ENCODE data around the gene DIPK2A.

The DIPK2A gene, protein sequence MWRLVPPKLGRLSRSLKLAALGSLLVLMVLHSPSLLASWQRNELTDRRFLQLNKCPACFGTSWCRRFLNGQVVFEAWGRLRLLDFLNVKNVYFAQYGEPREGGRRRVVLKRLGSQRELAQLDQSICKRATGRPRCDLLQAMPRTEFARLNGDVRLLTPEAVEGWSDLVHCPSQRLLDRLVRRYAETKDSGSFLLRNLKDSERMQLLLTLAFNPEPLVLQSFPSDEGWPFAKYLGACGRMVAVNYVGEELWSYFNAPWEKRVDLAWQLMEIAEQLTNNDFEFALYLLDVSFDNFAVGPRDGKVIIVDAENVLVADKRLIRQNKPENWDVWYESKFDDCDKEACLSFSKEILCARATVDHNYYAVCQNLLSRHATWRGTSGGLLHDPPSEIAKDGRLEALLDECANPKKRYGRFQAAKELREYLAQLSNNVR

DNA sequence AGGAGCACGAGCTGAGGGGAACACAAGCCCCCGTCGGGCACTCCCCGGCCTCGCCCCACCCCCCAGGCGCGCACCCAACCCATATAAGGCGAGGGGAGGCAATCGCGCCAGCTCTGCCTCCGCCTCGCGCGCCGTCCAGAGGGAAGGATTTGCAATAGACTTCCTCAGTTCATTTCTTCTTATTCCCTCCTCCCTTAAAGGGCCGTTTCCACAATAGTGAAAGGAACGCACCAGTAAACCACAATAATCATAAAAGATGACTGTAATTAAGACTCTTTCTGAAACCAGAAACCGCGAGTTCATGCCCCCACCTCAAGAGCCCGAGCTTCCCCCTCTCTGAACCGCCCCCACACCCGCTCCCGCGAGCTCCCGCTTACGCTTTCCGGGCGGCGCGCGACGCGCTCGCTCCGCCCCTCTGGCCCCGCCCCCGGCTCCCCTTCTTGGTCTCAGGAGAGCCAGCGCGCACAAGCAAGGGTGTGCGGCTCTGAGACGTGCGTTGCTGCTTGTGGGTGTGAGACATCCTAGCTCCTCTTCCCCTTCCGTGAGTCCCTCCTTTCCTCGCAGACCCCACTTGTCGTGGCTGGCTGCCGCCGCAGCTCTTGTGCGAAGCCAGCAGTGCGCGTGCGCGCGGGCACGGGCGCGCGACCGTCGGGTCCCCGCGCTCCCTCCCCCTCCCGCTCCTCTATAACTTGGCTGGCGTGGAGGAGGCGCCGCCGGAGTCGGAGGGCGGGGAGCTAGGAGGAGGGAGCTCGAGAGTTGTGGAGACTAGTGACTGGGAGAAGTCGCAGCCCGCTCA, at the start of gene DIPK2A:
DIPK2A (plus strand) TSS at position 465 of the 796 bp plus-strand sequence. CDS start 510 bp downstream, outside the sequence.
- peak; percentile 98 for DNase-seq (ENCODE audit: low spot score)

DNA sequence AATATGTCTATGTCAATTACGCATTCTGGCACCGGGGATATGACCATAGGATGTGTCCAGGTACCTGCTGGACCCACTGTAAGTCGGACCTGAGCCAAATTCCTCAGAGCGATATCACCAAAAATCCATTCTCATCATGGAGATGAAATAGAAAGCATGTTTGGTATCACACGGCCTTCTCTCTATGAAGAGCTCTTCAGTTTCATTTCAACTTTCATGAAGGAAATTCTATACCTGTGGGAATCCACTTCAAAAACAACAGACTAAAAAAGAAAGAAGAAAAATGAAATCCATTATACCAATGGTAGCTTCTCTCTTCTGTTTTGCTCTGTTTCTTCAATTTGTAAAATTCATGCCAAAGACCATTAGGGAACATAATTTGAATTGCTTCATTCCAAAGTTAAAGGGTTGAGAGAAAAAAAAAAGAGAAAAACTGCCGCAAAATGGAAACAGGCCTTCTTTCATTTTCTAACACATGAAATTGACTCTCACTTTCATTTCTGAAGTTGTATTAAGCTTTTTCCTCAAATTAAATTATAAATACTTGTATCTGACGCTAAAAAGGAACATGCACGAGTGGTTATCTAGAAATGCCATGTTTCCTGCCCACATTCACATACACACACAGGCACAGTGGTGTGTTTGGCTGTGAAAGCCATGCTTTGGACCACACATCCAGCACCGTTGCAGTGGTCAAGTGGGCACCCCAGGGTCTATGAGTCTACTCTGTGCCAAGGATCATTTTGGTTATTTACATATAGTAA, 46.9 kb upstream of the DIPK2A start:
- DNase-seq (ENCODE audit: low spot score), result no peak

DNA sequence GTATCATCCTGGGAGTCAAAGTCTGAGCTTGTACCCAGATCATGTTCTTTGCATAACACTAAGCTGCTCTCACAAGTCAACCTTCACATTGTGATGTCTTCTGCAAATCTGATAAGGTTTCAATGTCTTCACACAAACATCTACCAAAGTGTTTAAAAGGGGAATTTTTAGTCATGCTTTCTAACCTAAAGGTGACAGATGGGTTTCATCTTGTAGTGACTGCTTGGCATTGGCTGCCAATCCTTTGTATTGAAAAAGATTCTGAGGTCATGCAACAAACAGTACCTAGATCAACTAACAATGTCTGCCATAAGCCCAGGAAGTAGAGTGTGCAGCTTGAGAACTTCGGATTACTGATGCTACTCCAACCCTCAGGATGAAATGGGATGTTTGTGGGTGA, 43.6 kb upstream of the DIPK2A start:
- no peak for DNase-seq (ENCODE audit: low spot score)

DNA sequence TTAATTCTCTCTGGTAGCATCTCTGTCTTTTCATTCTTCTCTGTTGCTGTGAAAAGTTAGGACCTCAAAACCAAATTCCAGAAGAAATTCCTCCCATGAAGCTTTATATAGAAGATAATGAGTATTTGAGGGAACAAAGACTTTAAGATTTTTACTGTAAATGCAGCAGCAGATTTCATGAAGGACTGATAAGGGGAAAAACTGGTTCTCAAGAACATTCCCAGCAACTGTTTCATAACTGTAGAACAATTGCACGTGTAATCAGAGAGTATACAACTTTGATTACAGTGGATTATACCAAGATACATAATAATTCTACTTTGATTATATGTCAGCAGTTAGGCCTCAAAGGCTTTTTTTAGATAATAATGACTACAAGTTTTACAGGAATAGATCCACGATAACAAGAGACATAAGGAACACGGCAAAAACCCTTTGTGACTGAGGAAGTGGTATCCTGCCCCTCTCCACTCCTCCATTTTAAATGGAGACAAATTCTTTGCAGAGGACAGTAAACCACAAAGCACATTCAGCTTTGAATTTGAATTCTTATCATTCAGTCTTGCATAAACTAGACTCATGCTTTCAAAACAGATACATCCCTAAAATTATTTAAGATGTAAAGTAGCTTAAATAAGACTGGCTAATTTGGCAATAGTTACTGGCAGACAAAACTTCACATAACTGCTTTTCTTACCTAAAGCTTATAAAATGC, 42.9 kb upstream of the DIPK2A start:
- DNase-seq (ENCODE audit: low spot score), result no peak

DNA sequence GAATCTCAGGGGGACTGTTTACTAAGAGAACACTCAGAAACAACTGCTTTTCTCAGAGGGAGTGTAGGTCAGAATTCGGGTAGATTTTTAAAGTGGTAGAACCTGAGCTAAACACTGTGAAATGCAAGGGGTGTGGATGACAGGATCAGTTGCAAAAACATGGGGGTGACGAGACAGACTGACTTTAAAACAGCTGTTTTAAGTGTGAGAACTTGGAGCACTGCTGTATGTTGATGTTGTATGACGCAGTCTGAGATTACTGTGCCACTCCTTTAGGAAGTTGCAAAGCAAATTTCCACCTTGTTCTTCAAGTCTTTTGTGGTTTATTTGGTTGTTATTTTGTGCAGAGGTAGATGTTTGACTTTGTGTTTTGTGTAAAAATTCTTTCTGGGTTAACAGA, 36.8 kb upstream of the DIPK2A start:
- DNase-seq (ENCODE audit: low spot score), result no peak

DNA sequence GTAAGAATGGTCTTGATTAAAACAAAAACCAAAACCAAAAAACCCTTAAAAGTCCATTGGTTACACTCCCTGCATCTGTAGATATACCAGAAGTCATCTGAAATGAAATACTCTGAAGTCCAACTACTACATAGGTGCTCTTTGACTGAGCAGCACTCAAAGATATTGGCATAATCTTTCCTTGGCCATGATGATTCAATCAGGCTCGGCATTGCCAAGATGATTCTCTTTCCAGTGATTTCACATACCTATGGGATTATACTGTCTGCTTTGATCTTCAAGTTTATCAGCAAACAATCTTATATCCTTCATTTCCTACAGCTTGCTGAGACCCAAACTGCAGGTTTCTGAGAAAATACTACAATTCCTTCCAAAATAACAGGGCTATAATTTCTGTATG, 35.9 kb upstream of the DIPK2A start:
- DNase-seq (ENCODE audit: low spot score), result no peak

DNA sequence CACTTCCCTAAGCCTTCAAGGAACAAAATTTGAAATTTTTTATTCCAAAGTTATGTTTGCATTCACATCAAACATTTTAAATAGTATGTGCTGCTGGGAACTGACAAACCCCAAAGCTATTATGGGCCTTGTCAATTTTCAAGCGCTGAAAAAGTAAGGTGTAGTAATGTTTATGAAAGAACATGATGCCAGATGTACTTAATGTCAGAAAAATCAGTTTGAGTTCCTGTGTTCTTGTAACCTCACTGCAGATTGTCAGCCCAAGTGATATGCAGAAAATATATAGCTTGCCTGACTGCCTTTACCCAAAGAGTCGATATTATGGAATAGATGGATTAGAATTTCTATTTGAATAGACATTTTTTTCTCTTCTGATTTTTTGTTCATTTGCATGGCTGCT, 20.8 kb upstream of the DIPK2A start:
- no peak for DNase-seq (ENCODE audit: low spot score)

DNA sequence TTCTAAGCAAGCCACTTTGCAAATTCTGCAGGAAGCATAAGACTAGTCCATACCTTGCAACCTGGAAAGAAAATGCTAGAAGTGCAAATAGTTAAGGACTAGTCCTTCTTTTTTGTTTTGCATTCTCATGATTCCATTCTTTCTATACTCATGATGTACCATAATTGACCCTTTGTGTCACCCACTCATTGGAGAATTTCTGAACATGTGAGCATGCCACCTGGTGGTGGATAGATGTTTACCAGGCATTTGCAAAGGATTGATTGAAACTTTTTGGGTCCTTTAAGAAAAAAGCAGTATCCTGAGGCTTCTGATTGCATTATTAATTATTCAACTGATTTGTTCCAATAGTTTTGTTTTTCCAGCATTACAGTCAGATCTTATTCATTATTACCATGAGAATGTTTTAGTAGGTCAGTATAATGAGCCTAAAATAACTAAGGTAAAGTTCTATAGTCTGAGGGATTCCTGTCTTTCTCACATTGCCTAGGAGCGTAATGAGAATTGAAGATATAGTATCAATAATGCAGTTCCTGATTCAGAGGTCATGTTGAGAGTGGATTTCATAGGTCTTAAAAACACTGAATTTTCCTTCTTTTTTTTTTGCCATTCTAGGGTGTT, 20.2 kb upstream of the DIPK2A start:
- DNase-seq (ENCODE audit: low spot score), result no peak

DNA sequence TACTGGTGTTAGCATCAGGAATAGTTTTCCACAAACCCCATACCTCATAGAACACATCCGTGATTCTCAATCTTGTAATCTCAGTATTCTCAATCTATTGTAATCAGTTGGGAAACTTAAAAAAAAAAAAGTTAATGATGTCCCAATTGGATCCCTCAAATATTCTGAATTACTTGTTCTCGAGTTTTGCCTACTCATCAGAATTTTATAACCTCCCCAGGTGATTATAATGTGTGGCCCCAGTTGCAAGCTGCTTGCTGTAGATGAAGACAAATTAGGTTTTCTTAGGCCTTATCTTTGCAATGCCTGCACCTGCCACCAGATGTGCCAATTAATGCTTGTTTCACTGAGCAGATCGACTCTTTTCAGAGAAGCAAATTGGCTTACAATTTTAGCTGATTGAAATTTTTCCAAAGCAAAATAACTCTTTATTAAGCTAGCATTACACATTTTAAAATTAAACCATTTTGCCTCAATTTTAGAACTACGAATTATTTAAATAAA, 19.0 kb upstream of the DIPK2A start:
- no peak for DNase-seq (ENCODE audit: low spot score)

DNA sequence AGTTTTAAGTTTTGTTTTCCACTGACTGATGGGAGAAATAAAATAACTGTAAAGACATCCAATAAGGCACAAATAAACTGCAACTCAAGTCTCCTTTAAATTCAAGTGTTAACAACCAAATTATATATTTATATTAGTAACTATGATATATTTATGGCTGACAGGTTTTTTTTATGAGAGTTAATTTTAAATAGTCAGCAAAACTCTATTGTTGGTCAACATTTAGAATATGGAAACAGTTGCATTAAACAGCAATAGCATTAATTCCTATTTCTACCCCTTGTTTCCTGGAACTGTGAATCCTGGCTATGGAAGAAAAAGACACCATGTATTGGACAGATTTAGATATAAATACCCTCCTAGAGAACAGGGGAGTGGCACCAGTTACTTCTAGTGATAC, 16.5 kb upstream of the DIPK2A start:
- no peak for DNase-seq (ENCODE audit: low spot score)

DNA sequence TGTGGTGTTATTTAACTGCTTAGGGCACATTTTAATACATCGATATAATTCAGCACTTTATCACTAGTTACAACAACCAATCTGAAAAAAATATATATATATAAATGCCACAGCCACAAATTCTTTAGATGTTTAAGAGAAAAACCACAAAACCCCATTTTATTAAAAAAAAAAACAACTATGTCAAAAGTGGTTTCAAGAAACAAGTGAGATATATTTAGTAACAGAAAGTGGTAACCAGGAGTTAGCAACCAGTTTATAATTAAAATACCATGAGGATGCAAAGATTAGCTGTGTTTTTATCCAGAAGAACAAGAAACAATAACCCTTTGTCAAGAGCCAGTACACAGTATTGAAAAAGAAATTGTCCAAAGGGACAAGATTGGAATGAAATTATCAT, 14.8 kb upstream of the DIPK2A start:
- no peak for DNase-seq (ENCODE audit: low spot score)

DNA sequence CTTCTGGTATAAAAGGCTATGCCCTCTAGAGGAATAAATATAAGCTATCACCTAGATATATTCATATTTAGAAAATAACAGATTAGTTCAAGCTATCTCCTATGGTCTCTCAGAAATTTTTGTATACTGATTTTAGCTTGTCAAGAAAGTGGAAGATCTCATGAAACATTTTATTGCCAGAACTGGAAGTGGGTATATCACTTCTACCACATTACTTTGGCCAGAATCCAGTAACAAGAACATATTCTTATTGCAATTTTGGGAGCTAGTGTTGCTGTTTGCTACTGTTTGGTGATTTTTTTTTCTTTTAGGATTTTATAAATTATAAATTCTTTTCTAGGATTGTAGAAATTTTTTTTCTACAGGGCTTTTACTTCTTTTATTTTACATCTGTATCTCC, 14.2 kb upstream of the DIPK2A start:
- DNase-seq (ENCODE audit: low spot score), result no peak

DNA sequence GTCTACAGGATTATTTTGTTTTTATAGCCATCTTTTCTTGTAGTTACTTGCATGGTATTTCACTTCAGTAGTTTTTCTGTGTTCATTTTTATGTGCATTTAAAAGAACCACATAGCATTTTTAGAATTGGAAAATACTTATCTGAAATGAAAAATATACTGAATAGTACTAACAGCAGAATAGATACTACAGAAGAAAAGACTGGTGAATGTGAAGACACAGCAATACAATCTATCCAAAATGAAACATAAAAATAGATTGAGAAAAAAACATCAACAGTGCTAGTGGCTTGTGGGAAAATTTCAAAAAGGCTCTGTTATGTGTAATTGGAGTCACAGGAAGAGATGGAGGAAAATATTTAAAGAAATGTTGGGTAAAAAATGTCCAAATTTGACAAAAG, 12.7 kb upstream of the DIPK2A start:
- DNase-seq (ENCODE audit: low spot score), result no peak

DNA sequence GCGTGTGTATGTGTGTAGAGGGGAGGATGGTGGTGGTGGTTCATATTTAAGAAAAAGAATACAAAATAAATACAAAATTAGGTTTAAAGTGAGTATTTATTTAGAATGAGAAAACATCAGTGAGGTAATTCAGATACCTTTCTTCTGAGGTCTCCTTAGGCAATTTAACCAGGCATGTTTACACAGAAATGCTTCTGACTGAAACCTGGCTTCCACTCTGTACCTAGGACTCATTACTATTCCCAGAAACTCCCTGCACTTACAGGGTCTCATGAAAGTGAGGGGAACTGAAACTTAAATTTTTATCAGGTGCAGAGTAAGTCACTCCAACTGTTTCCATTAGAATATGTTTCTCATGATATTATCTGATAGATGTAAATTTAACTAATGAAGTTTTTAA, 10.3 kb upstream of the DIPK2A start:
- no peak for DNase-seq (ENCODE audit: low spot score)

DNA sequence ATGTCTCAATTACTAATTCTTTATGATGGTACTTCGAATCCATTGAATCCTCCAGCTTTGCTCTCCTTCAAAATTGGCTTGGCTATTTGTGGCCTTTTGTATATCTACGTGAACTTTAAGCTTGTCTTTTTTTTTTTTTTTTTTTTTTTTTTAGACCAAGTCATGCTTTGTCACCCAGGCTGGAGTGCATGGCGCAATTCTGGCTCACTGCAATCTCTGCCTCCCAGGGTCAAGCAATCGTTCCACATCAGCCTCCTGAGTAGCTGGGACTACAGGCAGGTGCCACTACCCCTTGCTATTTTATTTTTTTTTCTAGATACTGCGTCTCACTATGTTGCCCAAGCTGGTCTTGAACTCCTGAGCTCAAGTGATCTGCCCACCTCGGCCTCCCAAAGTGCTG, 7.7 kb upstream of the DIPK2A start:
- no peak for DNase-seq (ENCODE audit: low spot score)

DNA sequence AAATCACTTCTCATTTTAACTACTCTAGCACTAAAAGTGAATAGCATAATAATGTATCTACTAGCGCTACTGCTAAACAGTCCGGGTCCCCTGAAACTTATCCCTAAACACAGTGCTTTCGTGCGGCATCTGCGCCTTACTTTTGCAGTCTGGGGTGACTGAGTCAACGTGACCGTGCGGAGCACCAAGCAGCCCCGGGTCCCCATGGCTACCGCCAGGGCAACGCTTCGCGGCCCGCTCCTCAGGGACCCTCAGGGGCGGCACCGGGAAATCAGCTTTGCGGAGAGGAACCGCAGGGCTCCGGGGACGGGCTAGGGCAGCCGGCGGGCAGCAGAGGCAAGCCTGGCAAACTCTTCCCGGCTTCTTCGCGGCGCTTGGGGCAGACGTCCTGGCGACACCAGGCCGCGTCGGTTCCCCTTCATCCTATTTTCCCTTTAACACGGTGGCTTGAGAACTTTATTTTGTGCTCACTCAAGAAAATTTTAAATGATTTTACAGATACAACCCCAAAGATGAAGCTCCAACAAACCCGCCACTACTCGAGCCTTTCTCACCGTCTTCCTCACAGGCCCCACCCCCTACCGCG, 757 bp upstream of the DIPK2A start:
- DNase-seq (ENCODE audit: low spot score), result peak; percentile 84

DNA sequence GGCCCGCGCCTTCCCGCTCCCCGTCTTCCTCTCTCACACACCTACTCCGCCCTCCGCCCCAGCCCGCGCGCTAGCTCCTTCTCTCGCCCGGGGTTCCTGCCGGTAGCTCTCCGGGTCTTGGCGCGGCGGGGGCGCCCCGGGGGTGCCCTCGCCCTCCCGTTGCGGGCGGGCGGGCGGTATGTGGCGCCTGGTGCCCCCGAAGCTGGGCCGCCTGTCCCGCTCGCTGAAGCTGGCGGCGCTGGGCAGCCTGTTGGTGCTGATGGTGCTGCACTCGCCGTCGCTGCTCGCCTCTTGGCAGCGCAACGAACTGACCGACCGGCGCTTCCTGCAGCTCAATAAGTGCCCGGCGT, 507 bp downstream of the DIPK2A start:
- no peak for DNase-seq (ENCODE audit: low spot score)

DNA sequence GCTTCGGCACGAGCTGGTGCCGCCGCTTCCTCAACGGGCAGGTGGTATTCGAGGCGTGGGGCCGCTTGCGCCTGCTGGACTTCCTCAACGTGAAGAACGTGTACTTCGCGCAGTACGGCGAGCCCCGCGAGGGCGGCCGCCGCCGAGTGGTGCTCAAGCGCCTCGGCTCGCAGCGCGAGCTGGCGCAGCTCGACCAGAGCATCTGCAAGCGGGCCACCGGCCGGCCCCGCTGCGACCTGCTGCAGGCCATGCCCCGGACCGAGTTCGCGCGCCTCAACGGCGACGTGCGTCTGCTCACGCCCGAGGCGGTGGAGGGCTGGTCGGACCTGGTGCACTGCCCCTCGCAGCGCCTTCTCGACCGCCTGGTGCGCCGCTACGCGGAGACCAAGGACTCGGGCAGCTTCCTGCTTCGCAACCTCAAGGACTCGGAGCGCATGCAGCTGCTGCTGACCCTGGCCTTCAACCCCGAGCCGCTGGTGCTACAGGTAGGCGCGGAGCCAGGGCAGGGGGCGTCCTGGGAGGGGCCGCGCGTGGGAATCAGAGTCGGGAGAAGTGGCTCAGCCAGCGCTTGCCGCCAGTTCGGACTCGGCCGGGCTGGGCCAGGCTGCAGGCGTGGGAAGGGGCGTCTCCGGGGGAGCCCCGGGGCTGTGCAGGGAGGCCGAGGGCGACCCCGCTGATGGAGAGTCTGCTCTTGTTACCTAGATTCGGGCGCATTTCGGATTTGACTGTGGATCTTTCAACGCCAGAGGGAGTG, 1.1 kb downstream of the DIPK2A start:
- peak; percentile 85 for DNase-seq (ENCODE audit: low spot score)

DNA sequence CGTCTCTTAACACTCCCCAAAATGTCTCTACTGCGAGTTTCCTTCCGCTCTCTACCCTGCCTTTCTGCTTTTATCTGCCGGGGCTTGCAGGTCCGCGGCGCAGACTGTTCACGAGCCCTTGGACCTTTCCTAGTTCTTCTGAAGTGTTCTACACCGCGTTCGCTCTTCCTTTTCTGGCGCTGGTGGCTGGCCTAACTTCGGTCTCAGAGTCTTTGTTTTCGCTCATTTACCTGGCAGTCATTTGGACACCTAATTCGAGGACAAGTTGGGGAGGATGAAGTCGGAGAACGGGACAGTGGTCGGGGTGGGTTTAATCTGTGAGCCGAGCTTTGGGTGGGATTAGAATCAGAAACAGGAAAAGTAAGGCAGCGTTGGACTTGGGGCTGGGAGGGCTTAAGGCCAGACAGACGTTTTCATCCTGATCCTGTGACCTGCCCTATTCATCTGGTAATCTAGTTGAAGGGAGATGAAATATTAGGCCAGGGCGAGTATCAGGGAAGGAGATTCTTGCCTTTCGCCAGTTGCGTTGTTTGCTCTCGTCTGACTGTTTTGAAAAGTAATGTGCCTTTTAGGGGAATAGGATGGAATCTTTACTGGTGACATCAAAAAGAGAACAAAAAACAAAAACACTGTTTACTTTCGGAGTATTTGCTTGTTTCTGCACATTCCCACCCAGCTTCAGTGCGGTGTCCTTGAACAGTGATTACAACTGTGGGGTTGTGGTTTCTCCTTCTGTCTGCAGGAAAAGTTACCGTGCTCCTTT, 1.8 kb downstream of the DIPK2A start:
- DNase-seq (ENCODE audit: low spot score), result no peak

Data from left forelimb (tissue), 1 donor.